MM.1S (cell line): Measurements from ENCODE around the gene SNX18.

Source experiments
- DNase-seq: peaks from one replicate; pipeline ENCODE4 v3.0.0-alpha.2; 2015
- H2AFZ ChIP-seq: fragments of 300-600 bp; sonication (generic); 2 replicates; pipeline ENCODE4 v1.6.0; 2016; ENCODE audit warnings: antibody characterized with exemption, low read length
- H3F3A ChIP-seq: fragments of 300-600 bp; sonication (generic); 2 replicates; pipeline ENCODE4 v1.6.1; 2016; ENCODE audit warnings: mild to moderate bottlenecking, antibody characterized with exemption, low read length, moderate library complexity, mixed read lengths; ENCODE audit not compliant: insufficient read depth
- H3K27ac ChIP-seq: fragments of 300-600 bp; sonication (generic); 2 replicates; pipeline ENCODE4 v1.5.1; 2016; ENCODE audit warnings: mild to moderate bottlenecking, low read length
- H3K27me3 ChIP-seq: fragments of 300-600 bp; sonication (generic); replicated peaks from 2 replicates; pipeline ENCODE4 v1.6.0; 2016; ENCODE audit warnings: low read length; ENCODE audit not compliant: insufficient read depth
- H3K36me3 ChIP-seq: fragments of 300-600 bp; sonication (generic); replicated peaks from 2 replicates; pipeline ENCODE4 v1.6.1; 2016; ENCODE audit warnings: mild to moderate bottlenecking, low read length, mixed read lengths; ENCODE audit not compliant: insufficient read depth
- H3K4me1 ChIP-seq: fragments of 300-600 bp; sonication (generic); 2 replicates; pipeline ENCODE4 v1.6.1; 2016; ENCODE audit warnings: low read length, mixed read lengths
- H3K4me2 ChIP-seq: fragments of 300-600 bp; sonication (generic); 2 replicates; pipeline ENCODE4 v1.6.0; 2016; ENCODE audit warnings: low read depth, low read length
- H3K4me3 ChIP-seq: fragments of 300-600 bp; sonication (generic); 2 replicates; pipeline ENCODE4 v1.5.1; 2016; ENCODE audit warnings: low read length, mixed read lengths
- H3K79me2 ChIP-seq: fragments of 300-600 bp; sonication (generic); 2 replicates; pipeline ENCODE4 v1.6.1; 2016; ENCODE audit warnings: mixed run types, low read length, mixed read lengths
- H3K9ac ChIP-seq: fragments of 300-600 bp; sonication (generic); 2 replicates; pipeline ENCODE4 v1.6.1; 2016; ENCODE audit warnings: low read length, mixed read lengths
- H3K9me2 ChIP-seq: fragments of 300-600 bp; sonication (generic); replicated peaks from 2 replicates; pipeline ENCODE4 v1.6.1; 2016; ENCODE audit warnings: mild to moderate bottlenecking, low read length, mixed read lengths; ENCODE audit not compliant: insufficient read depth
- H3K9me3 ChIP-seq: fragments of 300-600 bp; sonication (generic); replicated peaks from 2 replicates; pipeline ENCODE4 v1.6.1; 2016; ENCODE audit warnings: mild to moderate bottlenecking, low read length, mixed read lengths; ENCODE audit not compliant: insufficient read depth
- H4K20me1 ChIP-seq: fragments of 300-600 bp; sonication (generic); 2 replicates; pipeline ENCODE4 v1.6.1; 2016; ENCODE audit warnings: mild to moderate bottlenecking, low read length, moderate library complexity, mixed read lengths; ENCODE audit not compliant: insufficient read depth
- EZH2 ChIP-seq: fragments of 300-600 bp; sonication (generic); optimal IDR thresholded peaks from 2 replicates; pipeline ENCODE3; 2017; ENCODE audit warnings: low read depth, mild to moderate bottlenecking, antibody characterized with exemption, low read length, mixed read lengths
- EZH2phosphoT487 ChIP-seq: fragments of 300-600 bp; sonication (generic); IDR thresholded peaks from 2 replicates; pipeline ENCODE4 v1.6.1; 2018; ENCODE audit warnings: antibody characterized with exemption, low read length
- TF ChIP-seq, protein P1 (sequence below): fragments of 300-600 bp; sonication (generic); IDR thresholded peaks from 2 replicates; pipeline ENCODE4 v1.5.1; 2016; ENCODE audit warnings: antibody characterized with exemption, low read length, mixed read lengths

The SNX18 gene

DNA sequence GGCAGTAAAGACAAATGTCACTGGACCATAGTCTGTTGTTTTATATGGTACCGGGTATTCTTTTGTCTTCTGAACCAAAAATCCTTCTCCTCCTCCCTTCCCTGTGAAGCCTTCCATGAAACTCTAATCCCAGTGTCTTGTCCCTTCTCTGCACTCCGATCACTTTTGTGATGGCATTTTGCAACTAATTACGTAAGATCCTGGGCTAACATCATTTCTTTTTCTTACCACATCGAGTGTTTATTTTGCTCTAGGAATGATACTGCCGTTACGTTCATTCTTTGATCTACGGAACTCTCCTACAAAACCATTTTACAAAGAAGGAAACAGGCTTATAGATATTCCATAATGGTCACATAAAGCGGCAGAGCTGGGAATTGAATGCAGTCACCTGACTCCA is 33.7 kb downstream of the SNX18 start:
- Histone ChIP-seq H3K9me3 (no peaks in the 10 kb centered on the region), H3K4me2 (no peak overlapping the region), H3K79me2 (peaks cover 10% of the 10 kb centered on the region), H4K20me1 (no peaks in the 10 kb centered on the region), H2AFZ (no peak overlapping the region), H3F3A (no peaks in the 10 kb centered on the region), H3K4me3 (no peak overlapping the region), H3K9me2 (no peaks in the 10 kb centered on the region), H3K36me3 (no peaks in the 10 kb centered on the region), H3K4me1 (no peaks in the 10 kb centered on the region), H3K9ac (no peak overlapping the region), H3K27me3 (no peaks in the 10 kb centered on the region), H3K27ac (no peak overlapping the region)
- DNase-seq, result no peak
- TF ChIP-seq EZH2 (no peak), EZH2phosphoT487 (no peak)
- TF ChIP-seq, protein P1, sequence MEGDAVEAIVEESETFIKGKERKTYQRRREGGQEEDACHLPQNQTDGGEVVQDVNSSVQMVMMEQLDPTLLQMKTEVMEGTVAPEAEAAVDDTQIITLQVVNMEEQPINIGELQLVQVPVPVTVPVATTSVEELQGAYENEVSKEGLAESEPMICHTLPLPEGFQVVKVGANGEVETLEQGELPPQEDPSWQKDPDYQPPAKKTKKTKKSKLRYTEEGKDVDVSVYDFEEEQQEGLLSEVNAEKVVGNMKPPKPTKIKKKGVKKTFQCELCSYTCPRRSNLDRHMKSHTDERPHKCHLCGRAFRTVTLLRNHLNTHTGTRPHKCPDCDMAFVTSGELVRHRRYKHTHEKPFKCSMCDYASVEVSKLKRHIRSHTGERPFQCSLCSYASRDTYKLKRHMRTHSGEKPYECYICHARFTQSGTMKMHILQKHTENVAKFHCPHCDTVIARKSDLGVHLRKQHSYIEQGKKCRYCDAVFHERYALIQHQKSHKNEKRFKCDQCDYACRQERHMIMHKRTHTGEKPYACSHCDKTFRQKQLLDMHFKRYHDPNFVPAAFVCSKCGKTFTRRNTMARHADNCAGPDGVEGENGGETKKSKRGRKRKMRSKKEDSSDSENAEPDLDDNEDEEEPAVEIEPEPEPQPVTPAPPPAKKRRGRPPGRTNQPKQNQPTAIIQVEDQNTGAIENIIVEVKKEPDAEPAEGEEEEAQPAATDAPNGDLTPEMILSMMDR, result no peak

DNA sequence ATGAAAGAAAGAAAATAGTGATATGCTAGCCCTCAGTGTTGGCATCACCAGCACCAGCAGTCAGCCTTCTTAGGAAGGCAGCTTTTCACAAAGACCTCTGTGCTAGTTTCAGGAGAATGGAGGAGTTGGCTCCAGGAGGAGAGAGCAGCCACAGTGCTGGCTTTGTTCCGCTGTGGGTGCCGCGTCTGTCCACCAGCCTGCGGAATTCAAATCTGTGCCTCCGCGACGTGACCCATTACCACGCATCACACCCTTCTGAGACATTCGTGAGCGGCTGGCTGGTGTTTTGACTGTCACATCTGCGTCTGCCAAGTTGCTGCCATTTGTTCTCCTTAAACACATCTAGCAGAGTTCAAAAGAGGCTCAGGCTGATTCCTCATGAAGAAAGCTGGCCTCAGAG is 34.4 kb downstream of the SNX18 start:
- no peak overlapping the region for H3K4me3 ChIP-seq
- DNase-seq, result no peak
- H3K9ac ChIP-seq, result no peak overlapping the region
- no peaks in the 10 kb centered on the region for H3K9me2 ChIP-seq
- H3F3A ChIP-seq, result no peaks in the 10 kb centered on the region
- H3K79me2 ChIP-seq, result peaks cover 4% of the 10 kb centered on the region; the same call in 1 of the 2 replicates
- H3K27ac ChIP-seq, result no peak overlapping the region
- H3K27me3 ChIP-seq, result no peaks in the 10 kb centered on the region
- no peaks in the 10 kb centered on the region for H4K20me1 ChIP-seq
- TF ChIP-seq EZH2phosphoT487 (no peak), EZH2 (no peak)
- TF ChIP-seq, protein P1, result no peak
- H3K9me3 ChIP-seq, result no peaks in the 10 kb centered on the region
- no peak overlapping the region for H2AFZ ChIP-seq
- H3K4me1 ChIP-seq, result no peaks in the 10 kb centered on the region
- no peaks in the 10 kb centered on the region for H3K36me3 ChIP-seq
- no peak overlapping the region for H3K4me2 ChIP-seq

DNA sequence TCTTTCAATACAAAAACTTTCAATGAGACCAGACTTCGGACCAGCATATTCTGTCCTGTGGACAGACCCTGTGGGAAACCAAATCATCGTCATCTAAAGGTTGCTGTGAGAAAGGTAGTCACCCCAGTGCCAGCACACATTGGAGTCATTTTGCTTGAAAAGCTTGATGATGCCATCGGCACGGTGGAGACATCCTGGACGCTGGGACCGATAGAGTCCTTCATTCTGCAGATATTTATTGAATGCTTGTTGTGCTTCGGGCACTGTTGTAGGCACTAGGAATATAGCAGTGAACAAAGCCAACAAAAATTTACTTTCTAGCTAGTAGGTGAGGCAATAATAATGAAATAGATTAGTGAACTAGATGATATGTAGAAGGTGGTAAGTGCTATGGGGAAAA is 34.9 kb downstream of the SNX18 start:
- Histone ChIP-seq H2AFZ (no peak overlapping the region), H3K36me3 (no peaks in the 10 kb centered on the region), H3K4me3 (no peak overlapping the region), H3K9me3 (no peaks in the 10 kb centered on the region), H3K4me2 (no peak overlapping the region), H3K27me3 (no peaks in the 10 kb centered on the region), H3K79me2 (no peaks in the 10 kb centered on the region), H3K9ac (no peak overlapping the region), H3K9me2 (no peaks in the 10 kb centered on the region), H3F3A (no peaks in the 10 kb centered on the region), H3K27ac (no peak overlapping the region), H4K20me1 (no peaks in the 10 kb centered on the region), H3K4me1 (no peaks in the 10 kb centered on the region)
- no peak for DNase-seq
- no peak for TF ChIP-seq EZH2phosphoT487
- TF ChIP-seq, protein P1, result no peak
- no peak for TF ChIP-seq EZH2
